Natural killer cell (primary cell): ENCODE measurements around the gene DALRD3. TPM values are rescaled to one million over a fixed set of nuclear protein-coding genes. Genes with fewer than 3 reads are reported as not detected.

Experiments
- ATAC-seq, 3 donors: fragments of 150-1000 bp in 2 of 3; fragments of 200-7000 bp in 1 of 3; cut with Tn5 transposase; 1 replicate in 1 of 3; 2 replicates in 2 of 3; pipeline ENCODE4 v1.10.0; 2021; ENCODE audit warnings: mild to moderate bottlenecking in 2 of 3, moderate library complexity in 2 of 3
- DNase-seq, 2 donors: peaks; one replicate each; pipeline versions ENCODE4 v3.0.0 to v3.0.0-alpha.2; 2013 to 2021; ENCODE audit warnings: mixed read lengths in 1 of 2
- H3K27ac ChIP-seq: one replicate; pipeline ENCODE4 v1.5.1; 2013; ENCODE audit warnings: mild to moderate bottlenecking, low read length
- H3K27me3 ChIP-seq: one replicate; pipeline ENCODE4 v1.6.1; 2013; ENCODE audit warnings: low read length; ENCODE audit not compliant: control insufficient read depth, insufficient read depth
- H3K36me3 ChIP-seq: one replicate; pipeline ENCODE4 v1.6.1; 2013; ENCODE audit warnings: low read length; ENCODE audit not compliant: control insufficient read depth, insufficient read depth
- H3K4me1 ChIP-seq: one replicate; pipeline ENCODE4 v1.6.1; 2013; ENCODE audit warnings: low read length; ENCODE audit not compliant: control insufficient read depth, insufficient read depth
- H3K4me3 ChIP-seq: one replicate; pipeline ENCODE4 v1.5.1; 2013; ENCODE audit warnings: low read length
- H3K9me3 ChIP-seq: one replicate; pipeline ENCODE4 v1.6.1; 2013; ENCODE audit warnings: low read length; ENCODE audit not compliant: control insufficient read depth, insufficient read depth
- H3K27ac Mint-ChIP-seq, 2 donors: one replicate each; pipeline ENCODE4 v1.8.0; 2022; ENCODE audit warnings: mild to moderate bottlenecking in 2 of 2, mixed read lengths in 2 of 2, moderate library complexity in 1 of 2
- H3K27me3 Mint-ChIP-seq, 2 donors: one replicate each; pipeline ENCODE4 v1.8.0; 2022; ENCODE audit warnings: low read depth in 2 of 2, mixed read lengths in 2 of 2
- H3K36me3 Mint-ChIP-seq: one replicate; pipeline ENCODE4 v1.8.0; 2022; ENCODE audit warnings: mixed read lengths
- H3K4me1 Mint-ChIP-seq, 2 donors: one replicate each; pipeline ENCODE4 v1.8.0; 2022; ENCODE audit warnings: mixed read lengths in 2 of 2
- H3K4me3 Mint-ChIP-seq: one replicate; pipeline ENCODE4 v1.8.0; 2022; ENCODE audit warnings: mild to moderate bottlenecking, moderate library complexity, mixed read lengths
- H3K9me3 Mint-ChIP-seq, 2 donors: one replicate each; pipeline ENCODE4 v1.8.0; 2022; ENCODE audit warnings: mixed read lengths in 2 of 2
- WGBS: methylation state at CpG from one replicate; pipeline ENCODE4 v1.1.7; 2013; ENCODE audit warnings: missing lambda C conversion rate; ENCODE audit not compliant: insufficient coverage; 5-methylcytosine and 5-hydroxymethylcytosine counted together
- intact Hi-C: fragments of 100-400 bp; cut with micrococcal nuclease; formaldehyde crosslinking; loops from one replicate; pipeline ENCODE4 v1.14.2; 2022
- total RNA-seq, 4 donors: library from RNA; stranded (reverse); fragments of 120-200 nt in 1 of 4; gene quantifications; one replicate each; pipeline versions ENCODE4 v1.2.3 to v1.2.4, GENCODE V29; 2013 to 2022
- TF ChIP-seq, protein P1 (sequence below): fragments of 200-600 bp; IDR thresholded peaks from one replicate; pipeline ENCODE4 v1.8.0; 2022; ENCODE audit warnings: antibody characterized with exemption

Gene DALRD3
- total RNA-seq, 3 donors from 2014 or later (not counting 1 experiment from before 2014, with no cell fraction given): 16.8 to 20.1 (median 18.0) TPM

DNA sequence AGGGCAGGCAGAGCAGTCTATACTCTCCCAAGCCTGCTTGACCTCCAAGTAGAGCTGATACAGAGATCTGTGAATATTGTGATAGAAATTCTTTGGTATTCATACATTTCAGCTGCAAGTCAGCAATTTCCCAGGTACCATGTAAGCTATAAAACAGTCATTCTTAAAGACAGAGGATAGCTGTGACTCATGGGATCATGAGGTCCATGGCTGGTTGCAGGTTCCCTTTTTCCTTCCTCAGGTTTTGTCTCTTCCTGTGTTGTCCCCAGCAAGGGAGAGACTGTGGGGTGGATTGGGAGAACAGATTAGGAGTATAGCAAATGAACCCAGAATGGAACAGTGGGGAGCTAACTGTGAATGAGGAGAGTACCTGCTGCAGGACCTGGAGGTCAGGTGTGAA is 33.7 kb downstream of the DALRD3 start:
- H3K36me3 Mint-ChIP-seq: peaks cover under 1% of the 10 kb centered on the region
- Histone ChIP-seq H3K4me1 (peaks cover 12% of the 10 kb centered on the region), H3K36me3 (peaks cover 39% of the 10 kb centered on the region), H3K27me3 (no peaks in the 10 kb centered on the region), H3K4me3 (no peak overlapping the region), H3K9me3 (no peaks in the 10 kb centered on the region), H3K27ac (no peak overlapping the region)
- TF ChIP-seq, protein P1, sequence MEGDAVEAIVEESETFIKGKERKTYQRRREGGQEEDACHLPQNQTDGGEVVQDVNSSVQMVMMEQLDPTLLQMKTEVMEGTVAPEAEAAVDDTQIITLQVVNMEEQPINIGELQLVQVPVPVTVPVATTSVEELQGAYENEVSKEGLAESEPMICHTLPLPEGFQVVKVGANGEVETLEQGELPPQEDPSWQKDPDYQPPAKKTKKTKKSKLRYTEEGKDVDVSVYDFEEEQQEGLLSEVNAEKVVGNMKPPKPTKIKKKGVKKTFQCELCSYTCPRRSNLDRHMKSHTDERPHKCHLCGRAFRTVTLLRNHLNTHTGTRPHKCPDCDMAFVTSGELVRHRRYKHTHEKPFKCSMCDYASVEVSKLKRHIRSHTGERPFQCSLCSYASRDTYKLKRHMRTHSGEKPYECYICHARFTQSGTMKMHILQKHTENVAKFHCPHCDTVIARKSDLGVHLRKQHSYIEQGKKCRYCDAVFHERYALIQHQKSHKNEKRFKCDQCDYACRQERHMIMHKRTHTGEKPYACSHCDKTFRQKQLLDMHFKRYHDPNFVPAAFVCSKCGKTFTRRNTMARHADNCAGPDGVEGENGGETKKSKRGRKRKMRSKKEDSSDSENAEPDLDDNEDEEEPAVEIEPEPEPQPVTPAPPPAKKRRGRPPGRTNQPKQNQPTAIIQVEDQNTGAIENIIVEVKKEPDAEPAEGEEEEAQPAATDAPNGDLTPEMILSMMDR: no peak
- no peak overlapping the region for H3K27ac Mint-ChIP-seq
- no peaks in the 10 kb centered on the region for H3K9me3 Mint-ChIP-seq
- ATAC-seq (no peak), DNase-seq (no peak)
- intact Hi-C loops: loop anchor here (5.0 kb wide), 2 partner anchors 38 to 463 kb away; partner anchors contain the start of gene NDUFAF3
- H3K4me1 Mint-ChIP-seq: peaks cover 11 to 20% of the 10 kb centered on the region in 2 donors
- H3K4me3 Mint-ChIP-seq: no peak overlapping the region
- H3K27me3 Mint-ChIP-seq: no peaks in the 10 kb centered on the region

DNA sequence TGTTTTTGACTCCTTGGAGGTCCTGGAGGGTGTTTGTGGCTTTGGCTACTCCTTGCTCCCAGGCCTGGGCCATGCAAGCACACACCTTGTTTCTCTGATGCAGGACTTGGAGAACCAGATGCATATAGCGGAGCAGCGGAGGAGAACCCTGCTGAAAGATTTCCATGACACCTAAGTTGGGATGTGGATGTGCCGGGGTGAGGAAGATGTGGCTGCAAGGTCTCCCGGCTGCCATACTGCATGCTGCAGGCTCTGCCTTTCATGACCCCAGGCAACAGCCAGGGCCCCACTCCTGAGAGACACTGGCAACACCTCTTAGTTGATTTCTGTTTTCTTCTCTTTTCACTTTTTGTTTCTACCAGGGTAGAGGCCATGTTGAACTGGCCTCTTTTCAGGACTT is 35.3 kb downstream of the DALRD3 start:
- Mint-ChIP-seq H3K27ac (peak overlapping the region in 1 of 2 donors; percentile 35), H3K27me3 (no peaks in the 10 kb centered on the region), H3K36me3 (peaks cover 8% of the 10 kb centered on the region), H3K4me3 (no peak overlapping the region), H3K4me1 (peaks cover 5 to 10% of the 10 kb centered on the region in 2 donors), H3K9me3 (no peaks in the 10 kb centered on the region)
- intact Hi-C loops: no loop called here
- Histone ChIP-seq H3K9me3 (no peaks in the 10 kb centered on the region), H3K36me3 (peaks cover 51% of the 10 kb centered on the region), H3K27me3 (no peaks in the 10 kb centered on the region), H3K27ac (no peak overlapping the region), H3K4me3 (no peak overlapping the region), H3K4me1 (peaks cover 3% of the 10 kb centered on the region)
- ATAC-seq: no peak
- TF ChIP-seq, protein P1: no peak
- WGBS: 98% methylated on average over 4 of the region's 4 CpGs
- DNase-seq: no peak

- intact Hi-C loops: no loop called here
- H3K9me3 Mint-ChIP-seq: no peaks in the 10 kb centered on the region
- TF ChIP-seq, protein P1: no peak
- H3K36me3 Mint-ChIP-seq: peaks cover 8% of the 10 kb centered on the region
- Histone ChIP-seq H3K27me3 (no peaks in the 10 kb centered on the region), H3K36me3 (peaks cover 55% of the 10 kb centered on the region), H3K4me3 (no peak overlapping the region), H3K4me1 (no peaks in the 10 kb centered on the region), H3K9me3 (no peaks in the 10 kb centered on the region), H3K27ac (no peak overlapping the region)
- WGBS: 96% methylated on average over 5 of the region's 5 CpGs
- no peaks in the 10 kb centered on the region for H3K27me3 Mint-ChIP-seq
- H3K27ac Mint-ChIP-seq: peak overlapping the region in 1 of 2 donors; percentile 41
- ATAC-seq (no peak), DNase-seq (no peak)
- H3K4me1 Mint-ChIP-seq: peaks cover 1 to 6% of the 10 kb centered on the region in 2 donors
- no peak overlapping the region for H3K4me3 Mint-ChIP-seq
Measured at GRCh38 chr3:48982686-48983085, 35.7 kb downstream of the DALRD3 start.

- DNase-seq: no peak
- intact Hi-C loops: no loop called here
- Histone ChIP-seq H3K27ac (no peak overlapping the region), H3K4me3 (no peak overlapping the region), H3K36me3 (peaks cover 60% of the 10 kb centered on the region), H3K27me3 (no peaks in the 10 kb centered on the region), H3K9me3 (no peaks in the 10 kb centered on the region), H3K4me1 (no peaks in the 10 kb centered on the region)
- Mint-ChIP-seq H3K4me3 (no peak overlapping the region), H3K9me3 (no peaks in the 10 kb centered on the region), H3K27me3 (no peaks in the 10 kb centered on the region), H3K36me3 (peaks cover 8% of the 10 kb centered on the region), H3K4me1 (peaks cover 0 to 5% of the 10 kb centered on the region in 2 donors), H3K27ac (peak overlapping the region in 1 of 2 donors; percentile 41)
- TF ChIP-seq, protein P1: no peak
- ATAC-seq: no peak
Measured at GRCh38 chr3:48982016-48982415, 36.4 kb downstream of the DALRD3 start.
